Measurements from ENCODE around the gene TTLL10. TPM values are rescaled to one million over a fixed set of nuclear protein-coding genes. Genes with fewer than 3 reads are reported as not detected.

TTLL10 gene
- polyA plus RNA-seq, 2 of the 4 experiments (the other 2 are of a cell fraction), result not detected

- DNase-seq (ENCODE audit: low read depth in 1 of 2, low spot score in 1 of 2), result no peak
- H3K27ac ChIP-seq, result no peak overlapping the region
- no peak overlapping the region for H3K4me3 ChIP-seq
- no peaks in the 10 kb centered on the region for H3K9me3 ChIP-seq
- POLR2A ChIA-PET, result no interaction called here
- 87% methylated on average over 20 of the region's 28 CpGs for WGBS (ENCODE audit: missing lambda C conversion rate)
- no peak for FAIRE-seq
- H3K4me2 ChIP-seq, result no peak overlapping the region
- ATAC-seq, result no peak
- peaks cover 36% of the 10 kb centered on the region for H3K4me1 ChIP-seq
- TF ChIP-seq ESRRA (IDR thresholded peaks at IDR 0.05; ENCODE audit: borderline replicate concordance, low read length) (no peak), HOXB5 (CRISPR knock-in tag; IDR thresholded peaks at IDR 0.05) (no peak), GATA3 (IDR thresholded peaks at IDR 0.05; ENCODE audit: borderline replicate concordance) (no peak), BHLHE40 (IDR thresholded peaks at IDR 0.05; ENCODE audit: low read depth, low read length) (no peak), JUN (IDR thresholded peaks at IDR 0.05) (no peak), HEYL (CRISPR knock-in tag; IDR thresholded peaks at IDR 0.05) (no peak)
- CTCF ChIA-PET, result interaction anchor here (9.4 kb wide), 1 partner anchor 112 kb away, joined by 46 read pairs; no protein-coding TSS in a partner anchor
Measured at GRCh38 chr1:1234180-1234808, 60.6 kb downstream of the TTLL10 start.

DNA sequence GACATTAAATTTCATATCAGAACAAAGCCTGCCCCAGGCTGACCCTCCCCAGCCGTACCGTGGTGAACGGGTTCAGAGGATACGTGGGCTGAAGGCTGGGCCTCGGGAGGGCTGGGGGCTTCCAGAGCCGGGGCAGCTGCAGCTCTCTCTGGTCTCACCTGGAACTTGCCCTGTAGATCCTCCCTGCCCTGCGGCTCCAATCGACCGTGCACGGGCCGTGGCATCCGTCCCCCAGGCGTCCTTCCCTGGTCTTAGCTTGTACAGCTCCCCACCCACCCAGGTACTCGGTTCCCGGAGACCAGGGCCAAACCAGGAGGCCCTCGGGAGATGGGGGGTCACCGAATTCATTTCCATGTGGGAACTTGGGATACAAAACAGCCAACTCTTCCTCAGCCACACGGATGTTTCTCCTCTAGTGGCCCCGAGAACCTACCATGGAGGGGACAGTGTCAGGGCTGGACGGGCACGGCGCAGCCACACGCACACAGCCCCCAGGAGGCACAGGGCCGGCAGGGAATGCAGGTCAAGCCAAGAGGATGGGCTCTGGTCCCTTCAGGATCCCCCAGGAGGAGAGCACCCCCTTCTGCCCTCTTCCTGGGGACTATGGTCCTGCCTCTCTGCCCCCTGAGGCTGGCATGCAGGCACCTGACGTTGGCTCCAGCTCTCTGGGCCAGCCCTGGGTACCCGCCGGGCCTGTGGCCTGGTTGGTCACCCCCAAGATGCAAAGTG lies 61.5 kb downstream of the TTLL10 start:
- H3K4me2 ChIP-seq, result no peak overlapping the region
- H3K9me3 ChIP-seq, result no peaks in the 10 kb centered on the region
- 91% methylated on average over 20 of the region's 27 CpGs for WGBS (ENCODE audit: missing lambda C conversion rate)
- no peak overlapping the region for H3K27ac ChIP-seq
- no peak for ATAC-seq
- TF ChIP-seq BHLHE40 (IDR thresholded peaks at IDR 0.05; ENCODE audit: low read depth, low read length) (no peak), ZFP36 (IDR thresholded peaks at IDR 0.05; ENCODE audit: borderline replicate concordance, partially characterized antibody) (no peak), POLR2A (IDR thresholded peaks at IDR 0.05; ENCODE audit: low read length) (peak; percentile 35; the same call in 1 of the 2 replicates)
- H3K4me3 ChIP-seq, result no peak overlapping the region
- no peak for DNase-seq (ENCODE audit: low read depth in 1 of 2, low spot score in 1 of 2)
- ChIA-PET POLR2A (no interaction called here), CTCF (interaction anchor here (9.4 kb wide), 1 partner anchor 113 kb away, joined by 46 read pairs; no protein-coding TSS in a partner anchor)
- no peak for FAIRE-seq
- H3K4me1 ChIP-seq, result peaks cover 42% of the 10 kb centered on the region

GRCh38 chr1:1236176-1236763 lies 62.6 kb downstream of the TTLL10 start:
- no peak overlapping the region for H3K4me3 ChIP-seq
- peaks cover 37% of the 10 kb centered on the region for H3K4me1 ChIP-seq
- peak overlapping the region in 1 of 2 experiments; percentile 55; a peak in 2 of 6 replicates for H3K27ac ChIP-seq
- H3K4me2 ChIP-seq, result no peak overlapping the region
- POLR2A ChIA-PET, result no interaction called here
- no peak for ATAC-seq
- DNase-seq (ENCODE audit: low read depth in 1 of 2, low spot score in 1 of 2), result no peak
- WGBS (ENCODE audit: missing lambda C conversion rate), result 90% methylated on average over 6 of the region's 22 CpGs
- H3K9me3 ChIP-seq, result no peaks in the 10 kb centered on the region
- no peak for FAIRE-seq
- TF ChIP-seq RARB (CRISPR knock-in tag; IDR thresholded peaks at IDR 0.05) (no peak), ESRRA (IDR thresholded peaks at IDR 0.05; ENCODE audit: borderline replicate concordance, low read length) (no peak), JUNB (IDR thresholded peaks at IDR 0.05) (no peak), ZNF302 (CRISPR knock-in tag; IDR thresholded peaks at IDR 0.05) (no peak), EHMT2 (IDR thresholded peaks at IDR 0.05; ENCODE audit: low read depth) (no peak), JUN (IDR thresholded peaks at IDR 0.05) (no peak), CHD4 (IDR thresholded peaks at IDR 0.05; ENCODE audit: borderline replicate concordance) (no peak), NR3C1 (IDR thresholded peaks at IDR 0.05) (no peak), E2F6 (IDR thresholded peaks at IDR 0.05; ENCODE audit: borderline replicate concordance, low read depth) (no peak), TP53 (CRISPR knock-in tag; IDR thresholded peaks at IDR 0.05) (no peak), HOXB13 (CRISPR knock-in tag; IDR thresholded peaks at IDR 0.05; ENCODE audit: low read depth) (no peak), POLR2A (IDR thresholded peaks at IDR 0.05; ENCODE audit: low read length) (no peak)
- TF ChIP-seq, protein P1, sequence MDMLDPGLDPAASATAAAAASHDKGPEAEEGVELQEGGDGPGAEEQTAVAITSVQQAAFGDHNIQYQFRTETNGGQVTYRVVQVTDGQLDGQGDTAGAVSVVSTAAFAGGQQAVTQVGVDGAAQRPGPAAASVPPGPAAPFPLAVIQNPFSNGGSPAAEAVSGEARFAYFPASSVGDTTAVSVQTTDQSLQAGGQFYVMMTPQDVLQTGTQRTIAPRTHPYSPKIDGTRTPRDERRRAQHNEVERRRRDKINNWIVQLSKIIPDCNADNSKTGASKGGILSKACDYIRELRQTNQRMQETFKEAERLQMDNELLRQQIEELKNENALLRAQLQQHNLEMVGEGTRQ (IDR thresholded peaks at IDR 0.05), result no peak
- TF ChIP-seq, protein P2, sequence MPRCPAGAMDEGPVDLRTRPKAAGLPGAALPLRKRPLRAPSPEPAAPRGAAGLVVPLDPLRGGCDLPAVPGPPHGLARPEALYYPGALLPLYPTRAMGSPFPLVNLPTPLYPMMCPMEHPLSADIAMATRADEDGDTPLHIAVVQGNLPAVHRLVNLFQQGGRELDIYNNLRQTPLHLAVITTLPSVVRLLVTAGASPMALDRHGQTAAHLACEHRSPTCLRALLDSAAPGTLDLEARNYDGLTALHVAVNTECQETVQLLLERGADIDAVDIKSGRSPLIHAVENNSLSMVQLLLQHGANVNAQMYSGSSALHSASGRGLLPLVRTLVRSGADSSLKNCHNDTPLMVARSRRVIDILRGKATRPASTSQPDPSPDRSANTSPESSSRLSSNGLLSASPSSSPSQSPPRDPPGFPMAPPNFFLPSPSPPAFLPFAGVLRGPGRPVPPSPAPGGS (IDR thresholded peaks at IDR 0.05), result no peak
- CTCF ChIA-PET, result interaction anchor here (1.3 to 9.4 kb wide), 2 partner anchors 114 to 252 kb away, joined by 3 to 46 read pairs; no protein-coding TSS in a partner anchor
